GM23248 (cell line): ENCODE results near the gene MAP3K13.

Source experiments
- EZH2 ChIP-seq: fragments of 200-600 bp; sonication (generic); IDR thresholded peaks from 2 replicates; pipeline ENCODE4 v1.6.1; 2018; ENCODE audit warnings: antibody characterized with exemption, mild to moderate bottlenecking; ENCODE audit not compliant: insufficient read depth, poor library complexity, severe bottlenecking
- EZH2phosphoT487 ChIP-seq: fragments of 200-600 bp; sonication (generic); IDR thresholded peaks from 2 replicates; pipeline ENCODE4 v1.6.1; 2018; ENCODE audit warnings: antibody characterized with exemption, moderate library complexity, mild to moderate bottlenecking, low read depth; ENCODE audit not compliant: insufficient read depth

DNA sequence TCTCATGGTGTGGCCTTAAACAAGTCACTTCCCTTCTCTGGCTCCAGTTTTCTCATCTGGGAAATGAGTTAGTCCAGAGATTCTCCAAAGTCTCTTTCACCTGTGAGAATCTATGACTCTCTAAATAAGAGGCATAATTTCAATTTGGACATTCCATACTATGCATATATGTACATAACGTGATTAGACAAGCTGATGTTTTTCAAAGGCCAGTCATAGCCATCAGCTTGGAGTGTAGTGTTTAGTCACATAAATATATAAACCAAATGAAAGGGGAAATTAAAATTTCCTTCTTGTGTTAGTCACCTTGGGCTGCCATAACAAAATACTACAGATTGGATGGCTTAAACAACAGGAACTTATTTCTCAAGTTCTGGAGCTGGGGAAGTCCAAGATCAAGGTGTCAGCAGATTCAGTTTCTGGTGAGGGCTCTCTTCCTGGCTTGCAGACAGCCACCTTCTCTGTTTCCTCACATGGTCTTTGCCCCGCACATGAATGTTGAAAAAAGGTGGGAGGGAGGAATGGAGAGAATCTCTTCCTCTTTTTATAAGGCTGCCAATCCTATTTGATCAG, 116.5 kb downstream of the MAP3K13 start:
- TF ChIP-seq EZH2 (no peak), EZH2phosphoT487 (no peak)
